HepG2 (cell line): ENCODE results near the gene IFT172. TPM values are rescaled to one million over a fixed set of nuclear protein-coding genes. Genes with fewer than 3 reads are reported as not detected.
A peak's percentile ranks its signal among the peaks of the same experiment; 100 is the strongest.

Source experiments
- ATAC-seq: fragments of 200-7000 bp; cut with Tn5 transposase; 3 replicates; pipeline ENCODE4 v1.9.1; 2020; ENCODE audit warnings: mild to moderate bottlenecking, moderate library complexity
- BruUV-seq: library from RNA; stranded (reverse); fragments of 400-500 nt; replicated peaks from 2 replicates; lab custom pipeline; 2021; lab: Mats Ljungman, UMichigan
- CTCF ChIA-PET: fragments of 300-600 bp; formaldehyde crosslinking; extraction: SDS; loops from one replicate; lab custom pipeline; 2021; ENCODE audit warnings: low total read pairs, inconsistent platforms, low intra/inter-chr PET ratio; lab: Yijun Ruan, JAX
- POLR2A ChIA-PET: fragments of 350-600 bp; sonication (Branson Sonifier 250); formaldehyde crosslinking; loops from one replicate; lab custom pipeline; 2020; ENCODE audit warnings: antibody characterized with exemption, inconsistent platforms; lab: Yijun Ruan, JAX
- DNase-seq: peaks from one replicate; pipeline ENCODE4 v3.0.0-alpha.2; 2015; ENCODE audit warnings: low spot score
- FAIRE-seq: peaks from 3 replicates; lab custom pipeline; 2011; peaks lifted over from hg19 to GRCh38; lab: Jason Lieb, UNC
- H2AFZ ChIP-seq: one replicate; pipeline ENCODE4 v1.6.1; 2011; ENCODE audit warnings: low read length, inconsistent platforms
- H3K27ac ChIP-seq: fragments of 300-600 bp; 3 replicates; pipeline ENCODE4 v1.8.0; 2011; ENCODE audit warnings: mixed run types, mild to moderate bottlenecking, mixed read lengths, low read length, inconsistent platforms; ENCODE audit not compliant: insufficient read depth; ENCODE audit errors: extremely low read length
- H3K27me3 ChIP-seq, 2 experiments: fragments of 200-600 bp in 1 of 2; 2 replicates in 1 of 2; 3 replicates in 1 of 2; pipeline versions ENCODE4 v1.6.0 to v1.8.0; 2011; ENCODE audit warnings: low read length in 2 of 2, mild to moderate bottlenecking in 2 of 2, moderate library complexity in 2 of 2, inconsistent platforms in 1 of 2; ENCODE audit not compliant: insufficient read depth in 2 of 2, control insufficient read depth in 1 of 2
- H3K36me3 ChIP-seq, 2 experiments: fragments of 200-600 bp in 1 of 2; replicated peaks in 1 of 2; 2 replicates in 1 of 2; 3 replicates in 1 of 2; pipeline versions ENCODE4 v1.5.1 to v1.8.0; 2011; ENCODE audit warnings: low read length in 2 of 2, inconsistent platforms in 1 of 2; ENCODE audit not compliant: insufficient read depth in 2 of 2, control insufficient read depth in 1 of 2
- H3K4me1 ChIP-seq: 2 replicates; pipeline ENCODE4 v1.5.1; 2012; ENCODE audit warnings: low read length, inconsistent platforms; ENCODE audit not compliant: insufficient read depth
- H3K4me2 ChIP-seq: 2 replicates; pipeline ENCODE4 v1.6.0; 2011; ENCODE audit warnings: low read depth, low read length, inconsistent platforms
- H3K4me3 ChIP-seq, 3 experiments: fragments of 200-600 bp in 1 of 3; sonication (generic), shearing (Covaris generic) in 1 of 3; replicated peaks in 1 of 3; 2 replicates each; pipeline ENCODE4 v1.5.1; 2011 to 2016; ENCODE audit warnings: low read length in 3 of 3, inconsistent platforms in 2 of 3, low read depth in 2 of 3, mild to moderate bottlenecking in 2 of 3, control low read depth in 1 of 3, mixed read lengths in 1 of 3; ENCODE audit not compliant: insufficient read depth in 1 of 3
- H3K79me2 ChIP-seq: one replicate; pipeline ENCODE4 v1.6.1; 2011; ENCODE audit warnings: low read length, inconsistent platforms; ENCODE audit not compliant: insufficient read depth
- H3K9ac ChIP-seq: 2 replicates; pipeline ENCODE4 v1.6.0; 2011; ENCODE audit warnings: mild to moderate bottlenecking, low read depth, low read length, inconsistent platforms; ENCODE audit not compliant: insufficient read depth
- H3K9me3 ChIP-seq: 2 replicates; pipeline ENCODE4 v1.5.1; 2012; ENCODE audit warnings: mild to moderate bottlenecking, low read length
- H4K20me1 ChIP-seq: 2 replicates; pipeline ENCODE4 v1.6.0; 2011; ENCODE audit warnings: inconsistent platforms, mild to moderate bottlenecking, low read length, moderate library complexity; ENCODE audit not compliant: insufficient read depth
- ATF2 ChIP-seq: sonication (generic); formaldehyde crosslinking; IDR thresholded peaks from 2 replicates; pipeline ENCODE4 v1.4.0; 2020; ENCODE audit warnings: missing genetic modification reagents
- DNMT3B ChIP-seq: conservative IDR thresholded peaks from 2 replicates; pipeline ENCODE4 v1.6.1; 2016; ENCODE audit warnings: missing biosample characterization, control low read depth
- GFI1 ChIP-seq: sonication (generic); formaldehyde crosslinking; IDR thresholded peaks from 2 replicates; pipeline ENCODE4 v1.5.0; 2020; ENCODE audit warnings: missing genetic modification reagents, mild to moderate bottlenecking, borderline replicate concordance
- HMGXB3 ChIP-seq: sonication (generic); formaldehyde crosslinking; IDR thresholded peaks from 2 replicates; pipeline ENCODE4 v1.4.0; 2020; ENCODE audit warnings: missing genetic modification reagents, borderline replicate concordance
- NFE2L2 ChIP-seq: fragments of 150-350 bp; IDR thresholded peaks from 2 replicates; pipeline ENCODE4 v1.6.1; 2014; ENCODE audit warnings: low read length
- ZNF746 ChIP-seq: sonication (generic); formaldehyde crosslinking; IDR thresholded peaks from 2 replicates; pipeline ENCODE4 v1.8.0; 2022; ENCODE audit warnings: mild to moderate bottlenecking, missing genetic modification reagents
- WGBS: methylation state at CpG from one replicate; pipeline ENCODE4 v1.1.6; 2017; ENCODE audit warnings: low lambda C conversion rate; 5-methylcytosine and 5-hydroxymethylcytosine counted together
- in situ Hi-C: cut with HindIII; loops from 2 replicates; pipeline ENCODE4 v1.10.0; 2017; ENCODE audit warnings: low pct_unique_long_range_greater_than_20kb; ENCODE audit not compliant: extremely low pct_ligation_motif_present
- intact Hi-C: fragments of 100-400 bp; cut with micrococcal nuclease; formaldehyde crosslinking; loops from one replicate; pipeline ENCODE4 v1.10.0; 2022; ENCODE audit not compliant: unreplicated experiment
- polyA plus RNA-seq, 8 experiments: library from polyadenylated mRNA; depleted of rRNA in 3 of 8; stranded (reverse) in 7 of 8; unstranded in 1 of 8; fragments of >200 nt; fragmentation: Illumina TruSeq in 4 of 8; extraction: Trizol in 4 of 8; gene quantifications; 2 replicates each; pipeline versions ENCODE4 v1.2.1 to v1.2.3, GENCODE V29; 2011 to 2016; ENCODE audit warnings: low read depth in 4 of 8, missing spikeins in 1 of 8, mixed read lengths in 1 of 8; ENCODE audit not compliant: insufficient read depth in 1 of 8
- total RNA-seq, 5 experiments: library from RNA; depleted of rRNA; stranded (reverse); fragments of >200 nt; fragmentation: Illumina TruSeq; extraction: Trizol; gene quantifications; 2 replicates each; pipeline ENCODE4 v1.2.3, GENCODE V29; 2016; ENCODE audit warnings: low read depth in 1 of 5

IFT172 gene
- total and polyA plus RNA-seq, 2 of the 13 experiments (the other 11 are each of a cell fraction or from before 2014, with no cell fraction given), result 21.6 to 35.7 TPM

GRCh38 chr2:27518113-27518781 lies 28.7 kb upstream of the IFT172 start (continued):
- 0 out of 2 replicates have a peak, but pooled peaks have one; percentile 46 for TF ChIP-seq GFI1 (CRISPR knock-in tag)

GRCh38 chr2:27509326-27509725 lies 19.8 kb upstream of the IFT172 start:
- Histone ChIP-seq H2AFZ (no peak overlapping the region), H3K27me3 (no peaks in the 10 kb centered on the region), H3K79me2 (no peaks in the 10 kb centered on the region), H3K4me1 (peaks cover 15% of the 10 kb centered on the region), H3K9ac (no peak overlapping the region), H3K27ac (no peak overlapping the region), H3K9me3 (no peaks in the 10 kb centered on the region), H3K36me3 (no peaks in the 10 kb centered on the region; a peak in 1 of 5 replicates), H3K4me2 (no peak overlapping the region), H4K20me1 (no peaks in the 10 kb centered on the region), H3K4me3 (no peak overlapping the region)
- FAIRE-seq (no peak), ATAC-seq (no peak), DNase-seq (no peak)
- no TSS peak for BruUV-seq
- CTCF ChIA-PET, result no interaction called here
- 86% methylated on average over 6 of the region's 6 CpGs for WGBS
- intact Hi-C loops (no loop called here), in situ Hi-C loops (no loop called here)
- TF ChIP-seq ATF2 (no peak), DNMT3B (no peak), NFE2L2 (0 out of 2 replicates have a peak, but pooled peaks have one; percentile 47), HMGXB3 (CRISPR knock-in tag) (no peak), ZNF746 (CRISPR knock-in tag) (no peak)
- POLR2A ChIA-PET, result no interaction called here
